DMS153 treated with DMSO at 0.1 percent for 48 hours (cell line): Measurements from ENCODE around the gene LSM14A.
"Not testable (repeated sequence)": the region's sequence is repeated elsewhere in the genome, so short reads cannot be mapped to it uniquely, and the experiment has no call there.

ENCODE experiments used
- DNase-seq: peaks from one replicate; lab custom pipeline; 2025; ENCODE audit not compliant: unreplicated experiment; lab: John Stamatoyannopoulos, UW

The LSM14A gene

DNA sequence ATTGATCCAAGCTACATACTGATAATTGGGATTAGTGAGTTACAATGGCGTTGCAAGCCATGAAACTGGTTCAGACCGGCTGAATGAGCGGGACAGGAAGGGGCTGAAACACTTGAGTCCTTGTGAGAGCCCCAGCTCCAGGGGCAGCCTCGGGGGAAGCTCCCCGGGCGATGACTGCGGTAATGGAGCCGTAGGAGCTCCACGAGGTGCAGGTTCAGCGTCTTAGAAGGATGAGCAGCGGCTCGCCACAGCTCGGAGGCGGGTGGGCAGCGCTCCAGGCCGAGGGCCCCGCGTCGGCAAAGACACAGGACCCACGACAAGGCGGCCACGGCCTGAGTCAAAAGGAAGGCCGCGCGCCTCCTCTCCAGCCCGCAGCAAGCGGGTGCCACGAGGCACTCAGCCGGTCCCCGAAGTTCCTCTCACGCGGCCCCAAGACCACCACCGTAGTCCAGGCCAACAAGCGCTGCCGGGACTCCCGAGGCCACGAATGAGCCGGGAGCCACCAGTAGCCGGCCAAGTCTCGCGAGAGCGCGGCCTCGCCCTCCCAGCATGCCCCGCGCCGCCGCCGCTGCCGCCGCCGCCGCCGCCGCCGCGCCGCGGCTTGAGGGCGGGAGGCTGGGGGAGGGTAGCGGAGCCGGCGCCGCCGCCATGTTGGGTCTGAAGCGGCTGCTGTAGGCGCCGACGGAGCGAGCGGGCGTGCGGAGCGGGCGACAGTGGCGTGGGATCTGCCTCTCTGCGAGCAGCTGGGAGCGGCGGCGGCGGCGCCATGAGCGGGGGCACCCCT lies at the start of gene LSM14A:
Gene LSM14A (plus strand): TSS at position 628 of the 784 bp plus-strand sequence. CDS start 139 bp downstream, at position 767.
- peak; percentile 62 for DNase-seq

DNA sequence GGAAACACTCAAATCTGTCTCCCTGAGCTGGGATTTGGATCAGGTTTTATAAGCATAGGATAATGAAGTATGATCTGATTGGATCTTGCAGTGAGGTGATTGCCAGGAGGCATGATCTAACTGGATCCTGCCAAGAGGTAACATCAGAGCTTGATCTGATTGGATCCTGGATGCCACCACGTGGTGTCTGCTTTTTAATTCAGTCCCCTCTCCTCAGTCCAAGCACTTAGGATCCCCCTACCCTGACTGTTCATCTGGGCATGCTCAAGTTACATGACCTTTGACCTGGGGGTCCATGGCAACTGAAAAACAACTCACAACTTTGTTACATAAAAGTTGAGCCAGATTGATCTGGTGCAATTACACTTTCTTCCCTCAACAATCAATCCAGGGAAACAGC lies 47.5 kb upstream of the LSM14A start:
- no peak for DNase-seq

DNA sequence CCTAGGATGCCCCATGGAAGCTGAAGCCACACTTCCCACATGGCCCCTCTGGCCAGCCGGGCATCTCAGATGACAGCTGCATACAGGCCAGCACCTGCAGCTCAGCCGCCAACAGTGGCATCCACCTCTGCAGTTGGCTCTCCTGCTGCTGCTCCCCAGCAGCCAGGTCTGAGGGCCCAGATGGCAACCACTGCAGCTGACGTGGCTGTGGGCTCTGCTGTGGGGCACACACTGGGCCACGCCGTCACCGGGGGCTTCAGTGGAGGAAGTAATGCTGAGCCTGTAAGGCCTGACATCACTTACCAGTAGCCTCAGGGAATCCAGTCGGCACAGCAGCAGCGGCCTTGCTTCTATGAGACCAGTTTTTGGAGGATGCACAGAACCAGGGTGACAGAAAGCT lies 45.3 kb upstream of the LSM14A start:
- DNase-seq, result no peak

DNA sequence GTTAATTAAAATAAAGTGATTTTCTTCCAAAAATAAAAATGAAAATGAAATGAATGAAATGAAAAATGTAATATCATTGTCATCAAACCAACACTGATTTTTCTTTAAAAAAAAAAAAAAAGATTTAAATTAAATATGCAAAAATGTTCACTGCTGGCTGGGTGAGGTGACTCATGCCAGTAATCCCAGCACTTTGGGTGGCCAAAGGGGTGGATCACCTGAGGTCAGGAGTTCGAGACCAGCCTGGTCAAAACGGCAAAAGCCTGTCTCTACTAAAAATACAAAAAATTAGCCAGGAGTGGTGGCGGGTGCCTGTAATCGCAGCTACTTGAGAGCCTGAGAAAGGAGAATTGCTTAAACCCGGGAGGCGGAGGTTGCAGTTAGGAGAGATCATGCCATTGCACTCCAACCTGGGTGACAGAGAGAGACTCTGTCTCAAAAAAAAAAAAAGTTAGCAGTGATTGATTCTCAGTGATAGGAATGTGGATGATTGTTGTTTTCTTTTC lies 44.6 kb upstream of the LSM14A start:
- DNase-seq, result no peak

DNA sequence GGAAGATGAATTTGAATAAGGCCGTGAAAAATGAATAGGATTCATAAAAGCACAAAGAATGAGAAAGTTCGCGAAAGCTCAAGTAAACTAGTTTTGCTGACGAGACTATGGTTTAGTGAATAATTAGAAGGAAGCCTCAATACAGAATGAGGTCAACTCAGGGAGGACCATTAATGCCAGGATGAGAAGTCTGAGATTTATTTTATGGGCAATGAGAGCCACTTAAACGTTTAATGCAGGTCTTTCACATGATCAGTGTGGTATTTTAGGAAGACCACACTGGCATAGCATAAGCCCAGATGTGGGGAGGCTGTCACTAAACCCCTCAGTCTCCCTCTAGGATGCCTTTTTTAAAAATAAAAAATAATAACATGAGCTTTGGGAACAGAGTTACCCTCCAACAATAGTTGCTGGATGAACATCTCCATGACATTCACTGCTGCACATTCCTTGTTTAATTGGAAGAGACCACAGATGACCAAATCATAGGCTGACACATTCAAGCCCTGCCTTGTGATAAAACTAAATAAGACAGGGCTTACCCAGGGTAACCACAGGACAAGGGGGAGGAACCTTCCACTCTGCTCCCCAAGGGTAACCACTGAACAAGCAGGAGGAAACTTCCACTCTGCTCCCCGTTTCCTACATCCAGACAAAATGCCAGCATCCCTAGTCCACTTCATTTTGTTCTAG lies 43.6 kb upstream of the LSM14A start:
- no peak for DNase-seq

DNA sequence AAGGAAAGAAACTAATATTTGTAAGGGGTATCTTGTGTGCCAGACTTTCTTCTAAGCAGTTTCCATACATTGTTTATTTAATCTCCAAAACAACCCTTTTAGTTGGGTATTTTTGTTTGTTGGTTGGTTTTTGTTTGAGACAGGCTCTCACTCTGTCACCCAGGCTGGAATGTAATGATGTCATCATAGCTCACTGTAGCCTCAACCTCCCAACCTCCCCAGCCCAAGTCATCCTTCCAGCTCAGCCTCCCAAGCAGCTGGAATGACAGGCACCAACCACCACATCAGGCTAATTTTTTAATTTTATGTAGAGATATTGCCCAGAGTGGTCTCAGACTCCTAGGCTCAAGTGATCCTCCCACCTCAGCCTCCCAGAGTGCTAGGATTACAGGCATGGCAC lies 41.2 kb upstream of the LSM14A start:
- no peak for DNase-seq

DNA sequence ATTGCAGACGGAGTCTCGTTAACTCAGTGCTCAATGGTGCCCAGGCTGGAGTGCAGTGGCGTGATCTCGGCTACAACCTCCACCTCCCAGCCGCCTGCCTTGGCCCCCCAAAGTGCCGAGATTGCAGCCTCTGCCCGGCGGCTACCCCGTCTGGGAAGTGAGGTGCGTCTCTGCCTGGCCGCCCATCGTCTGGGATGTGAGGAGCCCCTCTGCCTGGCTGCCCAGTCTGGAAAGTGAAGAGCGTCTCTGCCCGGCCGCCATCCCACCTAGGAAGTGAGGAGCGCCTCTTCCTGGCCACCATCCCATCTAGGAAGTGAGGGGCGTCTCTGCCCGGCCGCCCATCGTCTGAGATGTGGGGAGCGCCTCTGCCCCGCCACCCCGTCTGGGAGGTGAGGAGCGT lies 40.2 kb upstream of the LSM14A start:
- not testable (repeated sequence) for DNase-seq

DNA sequence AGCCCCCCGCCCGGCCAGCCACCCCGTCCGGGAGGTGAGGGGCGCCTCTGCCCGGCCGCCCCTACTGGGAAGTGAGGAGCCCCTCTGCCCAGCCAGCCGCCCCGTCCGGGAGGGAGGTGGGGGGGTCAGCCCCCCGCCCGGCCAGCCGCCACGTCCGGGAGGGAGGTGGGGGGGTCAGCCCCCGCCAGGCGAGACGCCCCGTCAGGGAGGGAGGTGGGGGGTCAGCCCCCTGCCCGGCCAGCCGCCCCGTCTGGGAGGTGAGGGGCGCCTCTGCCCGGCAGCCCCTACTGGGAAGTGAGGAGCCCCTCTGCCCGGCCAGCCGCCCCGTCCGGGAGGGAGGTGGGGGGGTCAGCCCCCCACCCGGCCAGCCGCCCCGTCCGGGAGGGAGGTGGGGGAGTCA lies 39.6 kb upstream of the LSM14A start:
- DNase-seq, result not testable (repeated sequence)

DNA sequence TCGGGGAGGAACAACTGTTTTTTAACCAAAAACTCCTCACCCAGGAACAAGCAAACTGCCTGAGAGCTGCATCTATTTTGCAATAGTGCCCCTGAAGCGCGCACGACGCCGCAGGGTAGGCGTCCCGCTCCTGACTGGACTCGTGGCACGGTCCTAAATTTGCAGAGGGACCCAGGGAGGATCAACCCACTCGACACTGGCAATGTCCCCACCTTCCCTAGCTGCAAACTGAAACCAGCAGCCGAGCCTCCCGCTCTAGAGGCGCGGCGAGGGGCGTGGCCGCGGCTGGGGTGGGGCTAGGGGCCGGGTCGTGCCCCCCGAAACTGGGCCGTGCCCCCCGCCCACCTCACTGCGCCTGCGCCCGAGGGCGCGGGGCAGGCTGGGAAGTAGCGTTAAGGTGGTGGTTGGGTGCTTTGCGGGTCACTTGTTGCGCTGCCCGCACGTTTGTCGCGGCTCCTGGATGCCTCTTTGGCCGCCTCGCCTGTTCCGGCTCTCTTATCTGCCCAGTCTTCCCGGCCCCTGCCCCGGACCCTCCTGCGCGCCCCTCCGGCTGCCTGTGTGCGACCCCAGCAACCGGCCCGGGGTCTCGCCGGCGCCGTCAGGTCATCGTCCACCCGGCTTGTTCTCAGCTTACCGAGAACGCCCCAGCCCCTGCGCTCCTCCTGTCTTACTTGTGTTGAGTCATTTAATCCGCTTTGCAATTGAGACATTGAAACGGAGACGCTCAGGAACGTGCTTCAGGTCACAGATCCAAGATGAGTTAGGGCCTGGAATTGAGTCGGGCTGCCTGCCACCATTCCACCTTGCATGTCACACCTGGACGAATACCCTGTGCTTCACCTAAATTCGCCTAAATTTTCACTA lies 37.9 kb upstream of the LSM14A start:
- DNase-seq, result peak; percentile 41

DNA sequence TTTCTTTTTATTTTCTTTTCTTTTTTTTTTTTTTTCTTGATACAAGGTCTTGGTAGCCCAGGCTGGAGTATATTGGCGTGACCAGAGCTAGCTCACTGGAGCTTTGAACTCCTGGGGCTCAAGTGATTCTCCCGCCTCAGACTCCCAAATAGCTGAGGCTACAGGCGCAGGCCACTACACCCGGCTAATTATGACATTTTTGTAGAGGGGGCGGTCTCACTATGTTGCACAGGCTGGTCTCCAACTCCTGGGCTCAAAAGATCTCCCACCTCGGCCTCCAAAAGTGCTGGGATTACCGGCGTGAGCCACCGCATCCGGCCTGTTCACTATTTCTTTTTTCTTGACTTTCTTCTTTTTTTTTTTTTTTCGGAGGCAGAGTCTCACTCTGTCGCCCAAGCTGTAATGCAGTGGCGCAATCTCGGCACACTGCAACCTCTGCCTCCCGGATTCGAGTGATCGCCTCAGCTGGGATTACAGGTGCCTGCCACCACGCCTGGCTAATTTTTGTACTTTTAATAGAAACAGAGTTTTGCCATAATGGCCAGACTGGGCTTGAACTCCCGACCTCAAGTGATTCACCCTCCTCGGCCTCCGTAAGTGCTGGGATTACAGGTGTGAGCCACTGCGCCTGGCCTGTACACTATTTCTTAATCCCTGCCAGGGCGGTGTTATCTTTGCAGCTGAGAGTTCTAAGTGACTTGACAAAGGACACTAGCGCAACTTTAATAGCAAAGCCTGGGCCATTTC lies 37.1 kb upstream of the LSM14A start:
- no peak for DNase-seq

DNA sequence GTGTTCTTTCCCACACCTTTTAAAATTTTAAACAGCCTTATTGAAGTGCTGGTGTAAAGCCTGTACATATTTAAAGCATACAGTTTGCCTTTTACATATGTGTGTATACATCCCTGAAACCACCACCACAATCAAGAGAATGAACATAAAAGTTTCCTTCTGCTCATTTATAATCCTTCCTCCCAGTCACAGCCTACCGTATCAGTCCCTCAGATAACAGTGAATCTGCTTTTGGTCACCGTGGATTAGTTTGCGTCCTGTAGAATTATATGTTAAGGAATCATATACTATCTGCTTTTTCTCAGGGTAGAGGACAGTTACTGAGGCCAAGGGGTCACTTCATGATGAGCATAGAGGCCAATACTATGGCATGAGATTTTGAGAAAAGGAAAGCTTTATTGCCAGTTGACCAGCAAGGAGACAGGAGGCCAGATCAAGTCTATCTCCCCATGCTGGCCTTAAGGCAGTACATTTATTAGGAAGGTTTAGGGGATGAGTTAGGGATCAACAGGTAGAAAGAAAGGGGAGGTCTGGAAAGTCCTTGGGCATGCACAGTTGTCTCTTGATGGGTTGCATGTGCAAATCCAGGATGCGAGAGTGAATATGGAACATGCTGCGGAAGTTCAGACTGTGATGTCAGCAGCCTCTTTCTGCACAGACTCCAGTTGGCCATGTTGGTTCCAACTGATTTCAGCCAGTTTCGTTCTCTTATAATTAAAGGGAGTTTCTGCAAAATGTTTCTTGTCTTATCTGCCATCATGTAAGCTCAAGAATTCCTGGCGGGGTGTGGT lies 36.3 kb upstream of the LSM14A start:
- no peak for DNase-seq

DNA sequence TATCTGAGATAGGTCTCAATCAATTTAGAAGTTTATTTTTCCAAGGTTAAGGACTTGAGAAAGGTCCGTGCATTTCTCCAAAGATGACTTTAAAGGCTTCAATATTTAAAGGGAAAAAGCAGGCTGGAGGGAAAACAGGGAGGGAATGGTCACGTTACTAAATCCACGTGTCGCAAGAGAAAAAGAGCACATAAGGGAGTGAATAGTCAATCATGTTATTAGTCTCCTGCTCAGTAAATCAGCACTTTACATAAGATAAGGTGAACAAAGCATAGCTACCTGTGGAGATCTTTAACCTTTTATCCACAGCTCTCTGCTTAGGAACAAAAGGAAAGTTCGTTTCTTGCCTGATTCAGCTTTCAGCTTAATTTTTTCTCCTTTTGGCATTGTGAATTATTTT lies 31.3 kb upstream of the LSM14A start:
- no peak for DNase-seq

DNA sequence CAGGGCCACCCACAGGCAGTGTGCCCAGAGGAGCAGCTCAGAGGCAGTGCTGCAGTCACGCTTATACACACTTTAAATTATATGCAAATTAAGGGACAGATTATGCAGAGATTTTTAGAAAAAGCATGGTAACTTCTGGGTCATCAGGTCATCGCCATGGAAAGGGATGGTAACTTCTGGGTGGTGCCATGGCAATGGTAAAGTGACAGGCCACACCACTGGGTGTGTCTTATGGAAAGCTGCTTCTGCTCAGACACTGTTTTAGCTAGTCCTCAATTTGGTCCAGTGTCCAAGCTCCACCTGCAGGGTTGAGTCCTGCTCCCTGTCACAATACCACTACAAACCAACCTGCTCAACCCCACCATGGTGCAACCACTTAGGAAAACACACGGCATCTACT lies 29.9 kb upstream of the LSM14A start:
- DNase-seq, result no peak

DNA sequence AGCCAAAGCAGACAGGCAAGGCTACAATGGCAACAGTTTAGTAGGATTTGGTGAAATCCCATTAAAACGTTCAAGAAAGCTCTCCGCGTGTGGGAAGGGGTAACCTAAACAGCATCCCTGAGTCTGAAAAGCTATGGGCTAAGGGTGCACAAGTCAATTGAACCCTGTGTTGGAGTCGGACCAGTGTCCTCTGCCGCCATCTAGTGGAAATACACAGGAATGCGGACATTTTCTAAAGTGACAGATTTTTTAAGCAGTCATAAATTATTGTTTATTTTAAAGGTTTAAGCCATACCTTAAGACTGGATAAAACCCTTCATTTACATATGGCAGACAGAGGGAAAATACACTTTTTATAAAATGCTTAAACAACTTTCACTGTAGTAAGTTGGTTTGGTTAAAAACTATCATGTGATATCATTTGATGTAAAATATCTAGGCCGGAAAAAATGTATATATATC lies 26.5 kb upstream of the LSM14A start:
- peak; percentile 58 for DNase-seq

DNA sequence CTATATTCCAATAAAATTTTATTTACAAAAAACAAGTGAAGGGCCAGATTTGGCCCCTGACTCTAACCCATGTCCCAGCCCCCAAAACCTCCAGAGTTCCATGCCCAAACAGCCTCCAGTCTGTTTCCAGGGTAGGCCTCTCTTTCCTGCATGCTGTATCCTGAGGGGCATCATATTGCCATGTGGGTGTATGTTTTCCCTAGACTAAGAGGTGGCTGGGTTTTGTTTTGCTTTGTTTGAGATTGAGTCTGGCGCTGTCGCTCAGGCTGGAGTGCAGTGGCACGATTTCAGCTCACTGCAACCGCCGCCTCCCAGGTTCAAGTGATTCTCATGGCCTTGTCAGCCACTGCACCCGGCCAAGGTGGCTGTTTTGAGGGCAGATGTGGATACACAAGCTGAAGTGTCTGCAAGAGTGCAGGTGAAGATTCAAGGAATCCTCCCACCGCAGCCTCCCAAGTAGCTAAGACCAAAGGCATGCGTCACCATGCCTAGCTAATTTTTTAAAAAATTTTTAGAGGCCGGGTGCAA lies 23.6 kb upstream of the LSM14A start:
- no peak for DNase-seq

DNA sequence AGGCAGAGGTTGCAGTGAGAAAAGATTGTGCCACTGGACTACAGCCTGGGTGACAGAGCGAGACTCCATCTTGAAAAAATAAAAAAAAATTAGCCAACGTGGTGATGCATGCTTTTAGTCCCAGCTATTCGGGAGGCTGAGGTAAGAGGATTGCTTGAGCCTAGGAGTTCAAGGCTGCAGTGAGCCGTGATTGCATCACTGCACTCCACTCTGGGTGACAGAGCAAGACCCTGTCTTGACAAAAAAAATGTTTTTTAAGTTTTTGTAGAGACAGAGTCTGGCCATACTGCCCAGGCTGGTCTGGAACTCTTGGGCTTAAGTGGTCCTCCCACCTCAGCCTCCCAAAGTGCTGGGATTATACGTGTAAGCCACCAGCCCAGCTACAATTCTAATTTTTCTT lies 22.4 kb upstream of the LSM14A start:
- no peak for DNase-seq

DNA sequence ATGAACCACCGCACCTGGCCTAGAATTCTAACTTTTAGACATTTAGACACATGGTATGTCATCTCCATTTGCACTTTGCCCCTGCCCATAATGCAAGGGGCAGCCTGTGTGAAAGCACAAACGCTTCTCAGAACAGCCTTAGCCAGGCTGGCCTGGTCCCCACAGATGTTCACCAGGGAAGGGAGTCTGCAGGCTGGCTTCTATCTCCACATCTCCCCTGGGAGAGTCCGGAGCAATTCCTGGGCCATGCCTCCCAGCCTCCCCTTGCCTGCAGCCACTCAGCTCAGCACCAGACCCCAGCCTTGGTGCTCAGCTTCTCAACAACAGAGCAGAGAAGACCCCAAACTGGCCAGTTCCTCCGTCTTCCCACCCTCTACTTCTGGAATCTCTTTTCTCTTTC lies 21.7 kb upstream of the LSM14A start:
- no peak for DNase-seq

DNA sequence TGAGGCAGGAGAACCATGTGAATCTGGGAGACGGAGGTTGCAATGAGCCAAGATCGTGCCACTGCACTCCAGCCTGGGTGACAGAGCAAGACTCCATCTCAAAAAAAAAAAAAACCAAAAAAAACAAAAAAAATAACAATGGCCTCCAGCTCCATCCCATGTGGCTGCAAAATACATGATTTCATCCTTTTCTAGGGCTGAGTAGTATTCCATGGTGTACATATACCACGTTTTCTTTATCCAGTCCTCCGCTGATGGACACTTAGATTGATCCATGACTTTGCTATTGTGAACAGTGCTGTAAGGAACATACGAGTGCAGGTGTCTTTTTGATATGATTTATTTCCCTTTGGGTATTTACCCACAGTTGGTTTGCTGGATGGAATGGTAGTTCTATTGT lies 20.9 kb upstream of the LSM14A start:
- DNase-seq, result no peak

DNA sequence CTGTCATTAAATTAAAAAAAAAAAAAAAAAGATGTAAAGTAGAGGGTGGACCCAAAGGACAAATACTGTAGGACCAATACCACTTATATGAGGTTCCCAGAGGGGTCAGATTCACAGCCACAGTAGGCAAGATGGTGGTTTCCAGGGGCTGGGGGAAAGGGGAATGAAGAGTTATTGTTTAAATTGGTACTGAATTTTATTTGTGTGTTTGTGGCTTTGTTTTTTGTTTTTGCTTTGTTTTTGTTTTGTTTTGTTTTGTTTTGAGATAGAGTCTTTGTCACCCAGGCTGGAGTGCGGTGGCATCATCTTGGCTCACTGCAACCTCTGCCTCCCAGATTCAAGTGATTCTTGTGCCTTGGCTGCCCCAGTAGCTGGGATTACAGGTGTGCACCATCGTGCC lies 17.9 kb upstream of the LSM14A start:
- no peak for DNase-seq

DNA sequence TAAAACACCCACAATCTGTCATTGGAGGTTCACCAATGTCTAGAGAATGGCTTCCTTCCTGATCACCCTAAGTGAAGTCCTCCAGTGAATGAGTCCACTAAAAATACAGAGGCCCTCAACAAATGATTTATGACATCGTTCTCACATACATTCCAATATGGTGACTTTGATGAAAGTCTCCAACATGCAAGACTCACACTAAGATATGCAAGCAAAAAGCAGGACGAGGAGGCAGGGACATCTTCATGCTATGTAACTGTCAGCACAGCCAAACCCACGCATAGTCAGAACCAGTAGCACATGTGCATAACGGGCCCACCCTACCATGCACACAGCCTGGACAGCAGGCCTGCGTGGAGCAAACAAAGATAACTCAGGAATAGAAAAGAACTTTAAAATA lies 16.6 kb upstream of the LSM14A start:
- DNase-seq, result no peak
